ENCODE results near the gene CLEC16A. TPM values are rescaled to one million over a fixed set of nuclear protein-coding genes. Genes with fewer than 3 reads are reported as not detected.

Gene CLEC16A
- 21.4 and 23.9 TPM in 2 replicates for total RNA-seq

GRCh38 chr16:10944249-10945064 lies at the start of gene CLEC16A:
Gene CLEC16A, plus strand, starts transcription at chr16:10944564. Its CDS starts 154 bp downstream, at chr16:10944718.

GRCh38 chr16:10942352-10943063 lies 1.9 kb upstream of the CLEC16A start, which contains the start of gene DEXI:
Gene DEXI, minus strand, starts transcription at chr16:10942468. Its CDS starts 463 bp downstream, at chr16:10942005.

Other genes starting within 250 kb of the CLEC16A start
- not detected in 2 replicates for gene TEKT5, start 249.6 kb upstream of the CLEC16A start, total RNA-seq
- 16.6 and 19.0 TPM in 2 replicates for gene NUBP1, start 200.7 kb upstream of the CLEC16A start, total RNA-seq
- gene TVP23A, start 125.8 kb upstream of the CLEC16A start, total RNA-seq, result not detected in 2 replicates
- 0.23 TPM in 1 of 2 replicates, not detected in the other for gene CIITA, start 67.4 kb upstream of the CLEC16A start, total RNA-seq
- 52.9 and 53.1 TPM in 2 replicates for gene DEXI, start 2.1 kb upstream of the CLEC16A start, total RNA-seq

All from smooth muscle cell of the umbilical artery (primary cell).